HL-60 (cell line): ENCODE data around the gene TMEM121.

ENCODE experiments used
- CTCF ChIP-seq: IDR thresholded peaks from one replicate; pipeline ENCODE4 v1.5.1; 2011; ENCODE audit warnings: low read length, control low read depth, inconsistent platforms; ENCODE audit not compliant: insufficient read depth
- POLR2AphosphoS5 ChIP-seq: IDR thresholded peaks from 2 replicates; pipeline ENCODE4 v1.6.1; 2012; ENCODE audit warnings: low read depth

- TF ChIP-seq CTCF (no peak), POLR2AphosphoS5 (no peak)
Observed at GRCh38 chr14:105519946-105520698, 6.3 kb upstream of the TMEM121 start.
